Fibroblast of peridontal ligament (primary cell): ENCODE measurements around the gene ILK.
A peak's percentile ranks its signal among the peaks of the same experiment; 100 is the strongest.

ENCODE experiments used
- DNase-seq: peaks from one replicate; pipeline ENCODE4 v3.0.0-alpha.2; 2010; ENCODE audit errors: extremely low read depth

Gene ILK

GRCh38 chr11:6656936-6657335, 53.4 kb downstream of the ILK start:
- DNase-seq, result no peak

- peak; percentile 42 for DNase-seq
These were observed 53.8 kb downstream of the ILK start for GRCh38 chr11:6657346-6657745.

- no peak for DNase-seq
These were observed 55.1 kb downstream of the ILK start for GRCh38 chr11:6658647-6659046.
